Measurements from ENCODE around the gene SPSB2. TPM values are rescaled to one million over a fixed set of nuclear protein-coding genes. Genes with fewer than 3 reads are reported as not detected.
A peak's percentile ranks its signal among the peaks of the same experiment; 100 is the strongest.

SPSB2 gene
- total and polyA plus RNA-seq, 9 of the 15 experiments (the other 6 are each of a cell fraction or from before 2014, with no cell fraction given), result 0.10 to 10.6 (median 1.9) TPM

DNA sequence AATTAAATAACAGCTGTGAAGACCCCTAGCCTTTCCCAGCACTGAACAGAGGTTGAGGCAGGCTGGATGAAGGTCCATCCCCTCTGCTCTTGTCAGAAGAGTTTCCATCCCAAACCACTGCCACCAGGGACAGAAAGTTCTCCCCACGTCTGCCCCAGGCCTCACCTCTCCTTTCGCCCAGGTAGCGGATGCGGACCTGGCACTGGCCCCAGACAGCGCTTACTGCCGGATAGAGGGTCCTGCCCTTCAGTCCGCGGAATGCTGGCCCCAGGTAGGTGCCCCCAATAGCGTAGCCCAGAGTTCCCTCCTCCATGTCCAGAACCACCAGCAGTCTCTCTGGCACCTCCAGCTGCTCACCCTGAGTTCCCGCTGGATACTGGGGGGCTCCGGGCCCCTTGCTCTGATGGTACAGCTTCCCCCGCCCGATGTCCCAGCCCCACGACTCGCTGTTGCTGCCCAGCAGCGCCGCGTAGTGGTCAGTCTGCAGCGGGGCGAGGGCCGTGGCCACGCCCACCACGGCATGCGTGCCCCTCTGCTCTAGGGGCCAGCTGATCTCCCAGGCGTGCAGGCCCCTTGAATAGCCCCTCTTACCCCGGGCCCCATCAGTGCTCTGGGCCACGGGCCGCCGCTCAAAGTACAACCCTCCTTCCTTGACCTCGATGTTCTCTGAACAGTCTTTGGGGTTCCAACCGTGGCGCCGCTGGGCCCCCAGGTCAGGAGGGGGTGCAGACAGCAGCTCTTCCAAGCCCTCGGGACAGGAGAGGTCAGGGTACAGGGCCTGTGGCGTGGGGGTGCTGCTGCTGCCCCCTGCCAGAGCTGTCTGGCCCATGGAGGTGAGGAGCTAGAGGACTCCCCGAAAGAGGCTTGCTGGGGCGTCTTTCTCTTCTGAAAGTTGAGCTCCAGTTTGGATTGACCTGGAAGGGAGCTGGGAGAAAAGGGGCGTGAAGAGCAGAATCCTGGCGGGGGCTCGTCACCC is 742 bp downstream of the SPSB2 start (continued):
- TF ChIP-seq, protein P1, sequence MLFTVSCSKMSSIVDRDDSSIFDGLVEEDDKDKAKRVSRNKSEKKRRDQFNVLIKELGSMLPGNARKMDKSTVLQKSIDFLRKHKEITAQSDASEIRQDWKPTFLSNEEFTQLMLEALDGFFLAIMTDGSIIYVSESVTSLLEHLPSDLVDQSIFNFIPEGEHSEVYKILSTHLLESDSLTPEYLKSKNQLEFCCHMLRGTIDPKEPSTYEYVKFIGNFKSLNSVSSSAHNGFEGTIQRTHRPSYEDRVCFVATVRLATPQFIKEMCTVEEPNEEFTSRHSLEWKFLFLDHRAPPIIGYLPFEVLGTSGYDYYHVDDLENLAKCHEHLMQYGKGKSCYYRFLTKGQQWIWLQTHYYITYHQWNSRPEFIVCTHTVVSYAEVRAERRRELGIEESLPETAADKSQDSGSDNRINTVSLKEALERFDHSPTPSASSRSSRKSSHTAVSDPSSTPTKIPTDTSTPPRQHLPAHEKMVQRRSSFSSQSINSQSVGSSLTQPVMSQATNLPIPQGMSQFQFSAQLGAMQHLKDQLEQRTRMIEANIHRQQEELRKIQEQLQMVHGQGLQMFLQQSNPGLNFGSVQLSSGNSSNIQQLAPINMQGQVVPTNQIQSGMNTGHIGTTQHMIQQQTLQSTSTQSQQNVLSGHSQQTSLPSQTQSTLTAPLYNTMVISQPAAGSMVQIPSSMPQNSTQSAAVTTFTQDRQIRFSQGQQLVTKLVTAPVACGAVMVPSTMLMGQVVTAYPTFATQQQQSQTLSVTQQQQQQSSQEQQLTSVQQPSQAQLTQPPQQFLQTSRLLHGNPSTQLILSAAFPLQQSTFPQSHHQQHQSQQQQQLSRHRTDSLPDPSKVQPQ (CRISPR knock-in tag; IDR thresholded peaks at IDR 0.05; ENCODE audit: borderline replicate concordance), result no peak
- TF ChIP-seq, protein P2, sequence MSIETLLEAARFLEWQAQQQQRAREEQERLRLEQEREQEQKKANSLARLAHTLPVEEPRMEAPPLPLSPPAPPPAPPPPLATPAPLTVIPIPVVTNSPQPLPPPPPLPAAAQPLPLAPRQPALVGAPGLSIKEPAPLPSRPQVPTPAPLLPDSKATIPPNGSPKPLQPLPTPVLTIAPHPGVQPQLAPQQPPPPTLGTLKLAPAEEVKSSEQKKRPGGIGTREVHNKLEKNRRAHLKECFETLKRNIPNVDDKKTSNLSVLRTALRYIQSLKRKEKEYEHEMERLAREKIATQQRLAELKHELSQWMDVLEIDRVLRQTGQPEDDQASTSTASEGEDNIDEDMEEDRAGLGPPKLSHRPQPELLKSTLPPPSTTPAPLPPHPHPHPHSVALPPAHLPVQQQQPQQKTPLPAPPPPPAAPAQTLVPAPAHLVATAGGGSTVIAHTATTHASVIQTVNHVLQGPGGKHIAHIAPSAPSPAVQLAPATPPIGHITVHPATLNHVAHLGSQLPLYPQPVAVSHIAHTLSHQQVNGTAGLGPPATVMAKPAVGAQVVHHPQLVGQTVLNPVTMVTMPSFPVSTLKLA (conservative IDR thresholded peaks at IDR 0.05), result peak; percentile 73 to 77
- TF ChIP-seq, protein P3, sequence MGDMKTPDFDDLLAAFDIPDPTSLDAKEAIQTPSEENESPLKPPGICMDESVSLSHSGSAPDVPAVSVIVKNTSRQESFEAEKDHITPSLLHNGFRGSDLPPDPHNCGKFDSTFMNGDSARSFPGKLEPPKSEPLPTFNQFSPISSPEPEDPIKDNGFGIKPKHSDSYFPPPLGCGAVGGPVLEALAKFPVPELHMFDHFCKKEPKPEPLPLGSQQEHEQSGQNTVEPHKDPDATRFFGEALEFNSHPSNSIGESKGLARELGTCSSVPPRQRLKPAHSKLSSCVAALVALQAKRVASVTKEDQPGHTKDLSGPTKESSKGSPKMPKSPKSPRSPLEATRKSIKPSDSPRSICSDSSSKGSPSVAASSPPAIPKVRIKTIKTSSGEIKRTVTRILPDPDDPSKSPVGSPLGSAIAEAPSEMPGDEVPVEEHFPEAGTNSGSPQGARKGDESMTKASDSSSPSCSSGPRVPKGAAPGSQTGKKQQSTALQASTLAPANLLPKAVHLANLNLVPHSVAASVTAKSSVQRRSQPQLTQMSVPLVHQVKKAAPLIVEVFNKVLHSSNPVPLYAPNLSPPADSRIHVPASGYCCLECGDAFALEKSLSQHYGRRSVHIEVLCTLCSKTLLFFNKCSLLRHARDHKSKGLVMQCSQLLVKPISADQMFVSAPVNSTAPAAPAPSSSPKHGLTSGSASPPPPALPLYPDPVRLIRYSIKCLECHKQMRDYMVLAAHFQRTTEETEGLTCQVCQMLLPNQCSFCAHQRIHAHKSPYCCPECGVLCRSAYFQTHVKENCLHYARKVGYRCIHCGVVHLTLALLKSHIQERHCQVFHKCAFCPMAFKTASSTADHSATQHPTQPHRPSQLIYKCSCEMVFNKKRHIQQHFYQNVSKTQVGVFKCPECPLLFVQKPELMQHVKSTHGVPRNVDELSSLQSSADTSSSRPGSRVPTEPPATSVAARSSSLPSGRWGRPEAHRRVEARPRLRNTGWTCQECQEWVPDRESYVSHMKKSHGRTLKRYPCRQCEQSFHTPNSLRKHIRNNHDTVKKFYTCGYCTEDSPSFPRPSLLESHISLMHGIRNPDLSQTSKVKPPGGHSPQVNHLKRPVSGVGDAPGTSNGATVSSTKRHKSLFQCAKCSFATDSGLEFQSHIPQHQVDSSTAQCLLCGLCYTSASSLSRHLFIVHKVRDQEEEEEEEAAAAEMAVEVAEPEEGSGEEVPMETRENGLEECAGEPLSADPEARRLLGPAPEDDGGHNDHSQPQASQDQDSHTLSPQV (IDR thresholded peaks at IDR 0.05), result no peak
- TF ChIP-seq HCFC1 (IDR thresholded peaks at IDR 0.05; ENCODE audit: low read depth, low read length) (no peak), THRAP3 (IDR thresholded peaks at IDR 0.05; ENCODE audit: borderline replicate concordance) (no peak), C11orf30 (IDR thresholded peaks at IDR 0.05; ENCODE audit: low read depth) (no peak), MED1 (CRISPR knock-in tag; IDR thresholded peaks at IDR 0.05; ENCODE audit: borderline replicate concordance) (no peak), ARNT (IDR thresholded peaks at IDR 0.05) (no peak), MAZ (CRISPR knock-in tag; conservative IDR thresholded peaks at IDR 0.05 in 1 of 2, IDR thresholded peaks at IDR 0.05 in 1 of 2) (peak; percentile 60 to 83; a peak in 3 of 4 replicates), IRF2 (CRISPR knock-in tag; IDR thresholded peaks at IDR 0.05) (no peak), MCM5 (IDR thresholded peaks at IDR 0.05; ENCODE audit: low read depth) (no peak), CHAMP1 (IDR thresholded peaks at IDR 0.05) (no peak), LCOR (CRISPR knock-in tag; IDR thresholded peaks at IDR 0.05) (0 out of 2 replicates have a peak, but pooled peaks have one; percentile 17)

All from K562 (cell line).